ENCODE data around the gene PHF8. TPM values are rescaled to one million over a fixed set of nuclear protein-coding genes. Genes with fewer than 3 reads are reported as not detected.

Gene PHF8
- polyA plus RNA-seq: 0.77 and 1.6 TPM in 2 replicates

GRCh38 chrX:54044126-54044876 is at the start of gene PHF8:
PHF8 (minus strand) TSS chrX:54044473; CDS start chrX:54042728, 1,745 bp downstream.

Other genes starting within 250 kb of the PHF8 start
- 6.6 and 10.7 TPM in 2 replicates for gene FAM120C, start 138.8 kb upstream of the PHF8 start, polyA plus RNA-seq

All from Purkinje cell (primary cell).